NCI-H510A (cell line): ENCODE measurements around the gene PRORP.
"Not testable (repeated sequence)": the region's sequence is repeated elsewhere in the genome, so short reads cannot be mapped to it uniquely, and the experiment has no call there.

ENCODE experiments used
- DNase-seq: peaks from one replicate; lab custom pipeline; 2025; lab: John Stamatoyannopoulos, UW

The PRORP gene

GRCh38 chr14:35138585-35138984 is 16.2 kb downstream of the PRORP start:
- DNase-seq, result no peak

- no peak for DNase-seq
These were observed 18.6 kb downstream of the PRORP start for GRCh38 chr14:35140718-35141581.

GRCh38 chr14:35144029-35144428 is 21.7 kb downstream of the PRORP start:
- DNase-seq, result no peak

GRCh38 chr14:35146711-35147149 is 24.4 kb downstream of the PRORP start:
- no peak for DNase-seq

GRCh38 chr14:35147186-35147585 is 24.8 kb downstream of the PRORP start:
- DNase-seq, result no peak

- no peak for DNase-seq
These were observed 25.4 kb downstream of the PRORP start for GRCh38 chr14:35147711-35148110.

- no peak for DNase-seq
These were observed 26.9 kb downstream of the PRORP start for GRCh38 chr14:35149239-35149638.

- not testable (repeated sequence) for DNase-seq
These were observed 30.2 kb downstream of the PRORP start for GRCh38 chr14:35152531-35152930.

- DNase-seq, result no peak
These were observed 31.7 kb downstream of the PRORP start for GRCh38 chr14:35154016-35154415.

GRCh38 chr14:35155962-35156361 is 33.6 kb downstream of the PRORP start:
- DNase-seq, result no peak

GRCh38 chr14:35158491-35158890 is 36.1 kb downstream of the PRORP start:
- no peak for DNase-seq

GRCh38 chr14:35158951-35159653 is 36.8 kb downstream of the PRORP start:
- DNase-seq, result no peak

GRCh38 chr14:35159742-35160409 is 37.5 kb downstream of the PRORP start:
- no peak for DNase-seq

- DNase-seq, result no peak
These were observed 38.9 kb downstream of the PRORP start for GRCh38 chr14:35161231-35161630.

- DNase-seq, result no peak
These were observed 41.0 kb downstream of the PRORP start for GRCh38 chr14:35163384-35163783.

- no peak for DNase-seq
These were observed 42.5 kb downstream of the PRORP start for GRCh38 chr14:35164849-35165248.

- no peak for DNase-seq
These were observed 45.1 kb downstream of the PRORP start for GRCh38 chr14:35167496-35167895.
